Thyroid gland (tissue), 4 donors: ENCODE data around the gene DUOX2. TPM values are rescaled to one million over a fixed set of nuclear protein-coding genes. Genes with fewer than 3 reads are reported as not detected.

Experiments used
- DNase-seq, 2 donors: peaks; one replicate each; pipeline ENCODE4 v3.0.0-alpha.2; 2019
- H3K27ac ChIP-seq, 3 donors: fragments of 200-600 bp; sonication (generic); 1 replicate in 2 of 3; 2 replicates in 1 of 3; pipeline ENCODE4 v1.5.1; 2016 to 2019; ENCODE audit warnings: mild to moderate bottlenecking in 1 of 3, moderate library complexity in 1 of 3
- H3K27me3 ChIP-seq: fragments of 200-600 bp; sonication (generic); one replicate; pipeline ENCODE4 v1.5.1; 2019
- H3K36me3 ChIP-seq, 2 donors: fragments of 200-600 bp; sonication (generic); one replicate each; pipeline ENCODE4 v1.5.1; 2016 to 2019
- H3K4me1 ChIP-seq, 2 donors: fragments of 200-600 bp; sonication (generic); one replicate each; pipeline ENCODE4 v1.5.1; 2017 to 2019
- H3K4me3 ChIP-seq, 3 donors: fragments of 200-600 bp; sonication (generic); replicated peaks in 1 of 3; 1 replicate in 2 of 3; 2 replicates in 1 of 3; pipeline ENCODE4 v1.5.1; 2016; ENCODE audit warnings: mild to moderate bottlenecking in 1 of 3
- H3K9me3 ChIP-seq: fragments of 200-600 bp; sonication (generic); one replicate; pipeline ENCODE4 v1.5.1; 2017
- CTCF ChIP-seq, 6 experiments: fragments of 200-600 bp in 3 of 6; fragments of 450-650 bp in 3 of 6; sonication (generic) in 3 of 6; IDR thresholded peaks; one replicate each; pipeline ENCODE4 v1.5.1; 2016 to 2019; ENCODE audit warnings: antibody characterized with exemption in 6 of 6, mild to moderate bottlenecking in 2 of 6, inconsistent platforms in 1 of 6, moderate library complexity in 1 of 6
- POLR2A ChIP-seq, 2 donors: fragments of 450-650 bp; IDR thresholded peaks; one replicate each; pipeline ENCODE4 v1.6.1; 2017; ENCODE audit warnings: antibody characterized with exemption in 2 of 2, mild to moderate bottlenecking in 2 of 2, moderate library complexity in 1 of 2
- WGBS, 2 donors: methylation state at CpG; one replicate each; pipeline ENCODE4 v1.1.5; 2017; 5-methylcytosine and 5-hydroxymethylcytosine counted together
- intact Hi-C: fragments of 100-400 bp; cut with DNase I; formaldehyde crosslinking; loops from one replicate; pipeline ENCODE4 v1.15.1; 2023
- total RNA-seq, 4 donors: library from RNA; depleted of rRNA; stranded (reverse); fragments of >200 nt; gene quantifications; one replicate each; pipeline ENCODE4 v1.2.3, GENCODE V29; 2016

Gene DUOX2
- total RNA-seq, 4 donors from 2014 or later, result 44.5 to 238 (median 152) TPM

GRCh38 chr15:45116482-45117307 is 2.7 kb upstream of the DUOX2 start:
- H3K4me3 ChIP-seq, result no peak overlapping the region
- no peaks in the 10 kb centered on the region for H3K27me3 ChIP-seq
- 16 to 18% methylated on average over 35 to 39 of the region's 65 CpGs for WGBS, 2 donors
- peaks cover 22 to 47% of the 10 kb centered on the region in 2 donors for H3K4me1 ChIP-seq
- H3K27ac ChIP-seq, result peak overlapping the region; percentile 18 to 61 (median 48)
- H3K36me3 ChIP-seq, result no peaks in the 10 kb centered on the region
- H3K9me3 ChIP-seq, result no peaks in the 10 kb centered on the region
- intact Hi-C loops, result loop anchor here (10.0 kb wide), 1 partner anchor 82 kb away; no protein-coding TSS in a partner anchor
- TF ChIP-seq POLR2A (IDR thresholded peaks at IDR 0.05) (no peak), CTCF (IDR thresholded peaks at IDR 0.05) (peak in 1 of 6 experiments; percentile 16)
- peak; percentile 76 to 77 for DNase-seq

DNA sequence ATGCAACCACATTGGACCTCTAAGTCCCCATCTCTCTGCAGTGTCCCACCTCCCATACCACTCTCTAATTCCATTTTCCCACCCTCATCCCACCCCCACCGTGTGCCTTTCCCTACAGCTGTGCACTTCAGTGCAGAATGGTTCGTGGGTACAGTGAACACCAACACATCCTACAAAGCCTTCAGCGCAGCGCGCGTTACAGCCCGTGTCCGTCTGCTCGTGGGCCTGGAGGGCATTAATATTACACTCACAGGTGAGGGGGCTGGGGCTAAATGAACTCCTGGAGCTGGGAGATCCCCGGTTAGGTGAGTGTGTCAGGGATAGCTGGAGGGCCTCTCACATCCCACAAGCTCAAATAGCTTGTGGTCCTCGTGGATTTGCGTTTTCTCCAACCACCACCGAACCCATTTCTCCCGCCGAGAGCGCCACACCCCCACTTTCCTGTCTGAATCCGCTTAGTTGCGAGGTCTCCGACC is 2.1 kb upstream of the DUOX2 start:
- TF ChIP-seq CTCF (IDR thresholded peaks at IDR 0.05) (no peak), POLR2A (IDR thresholded peaks at IDR 0.05) (no peak)
- Histone ChIP-seq H3K27ac (peak overlapping the region; percentile 37 to 61 (median 48)), H3K9me3 (no peaks in the 10 kb centered on the region), H3K4me3 (no peak overlapping the region), H3K36me3 (no peaks in the 10 kb centered on the region), H3K27me3 (no peaks in the 10 kb centered on the region), H3K4me1 (peaks cover 22 to 49% of the 10 kb centered on the region in 2 donors)
- DNase-seq, result peak; percentile 24
- intact Hi-C loops, result loop anchor here (10.0 kb wide), 1 partner anchor 81 kb away; no protein-coding TSS in a partner anchor
- WGBS, 2 donors, result 28 to 30% methylated on average over 19 of the region's 19 CpGs

DNA sequence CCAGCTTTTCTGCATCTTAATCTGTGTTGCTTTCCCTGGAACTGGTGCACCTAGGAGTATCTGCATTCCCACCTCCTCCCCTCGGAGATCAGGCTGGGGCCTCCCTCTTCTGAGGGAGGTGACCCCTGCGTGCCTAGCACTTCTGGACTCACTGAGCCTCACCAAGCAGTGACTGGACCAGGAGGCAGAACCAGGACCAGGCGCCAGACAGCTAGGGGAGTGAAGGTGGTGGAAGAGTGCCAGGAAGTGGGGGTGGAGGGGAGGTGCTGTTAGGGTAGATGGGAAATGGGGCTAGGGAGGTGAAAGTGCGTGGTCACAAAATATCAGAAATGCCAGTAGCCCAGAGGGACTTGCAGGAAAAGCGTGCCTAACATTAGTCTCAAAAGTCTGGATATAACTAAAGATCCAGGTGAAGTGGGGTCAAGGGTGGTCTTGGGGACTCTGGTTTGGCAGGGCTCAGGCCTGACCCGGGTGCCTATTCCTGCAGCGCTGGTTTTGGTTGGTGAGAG is 1.4 kb upstream of the DUOX2 start:
- Histone ChIP-seq H3K27me3 (no peaks in the 10 kb centered on the region), H3K27ac (peak overlapping the region; percentile 37 to 61 (median 48)), H3K9me3 (no peaks in the 10 kb centered on the region), H3K36me3 (no peaks in the 10 kb centered on the region), H3K4me3 (no peak overlapping the region), H3K4me1 (peaks cover 22 to 49% of the 10 kb centered on the region in 2 donors)
- DNase-seq, result peak; percentile 94 to 96
- intact Hi-C loops, result loop anchor here (10.0 kb wide), 1 partner anchor 81 kb away; no protein-coding TSS in a partner anchor
- TF ChIP-seq POLR2A (IDR thresholded peaks at IDR 0.05) (peak in 1 of 2 donors; percentile 34), CTCF (IDR thresholded peaks at IDR 0.05) (no peak)
- WGBS, 2 donors, result 13 to 28% methylated on average over 7 of the region's 7 CpGs

DNA sequence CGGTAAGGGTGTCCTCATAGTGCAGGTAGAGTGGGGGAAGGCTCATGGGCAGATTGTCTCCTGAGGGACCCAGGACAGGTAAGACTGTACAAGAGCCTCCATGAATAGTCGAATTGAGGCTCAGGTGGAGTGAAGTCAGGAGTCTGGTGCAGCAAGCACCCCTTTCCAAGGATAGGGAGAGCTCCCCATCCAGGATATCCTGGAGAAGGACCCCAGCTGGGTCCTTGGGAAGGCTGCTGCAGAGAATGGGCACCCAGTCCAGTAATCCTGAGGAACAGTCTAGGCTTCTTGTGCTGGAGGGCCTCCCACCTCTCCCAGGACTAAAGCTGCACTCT is 746 bp upstream of the DUOX2 start:
- intact Hi-C loops, result loop anchor here (10.0 kb wide), 1 partner anchor 80 kb away; no protein-coding TSS in a partner anchor
- Histone ChIP-seq H3K9me3 (no peaks in the 10 kb centered on the region), H3K27ac (peak overlapping the region; percentile 46 to 61 (median 48)), H3K4me1 (peaks cover 22 to 49% of the 10 kb centered on the region in 2 donors), H3K36me3 (no peaks in the 10 kb centered on the region), H3K27me3 (no peaks in the 10 kb centered on the region), H3K4me3 (peak overlapping the region; percentile 2 to 46 (median 18))
- no peak for DNase-seq
- 0 to 17% methylated on average over 2 of the region's 2 CpGs for whole genome bisulfite sequencing, 2 donors
- TF ChIP-seq POLR2A (IDR thresholded peaks at IDR 0.05) (no peak), CTCF (IDR thresholded peaks at IDR 0.05) (no peak)
